ENCODE data around the gene RRAS.

DNA sequence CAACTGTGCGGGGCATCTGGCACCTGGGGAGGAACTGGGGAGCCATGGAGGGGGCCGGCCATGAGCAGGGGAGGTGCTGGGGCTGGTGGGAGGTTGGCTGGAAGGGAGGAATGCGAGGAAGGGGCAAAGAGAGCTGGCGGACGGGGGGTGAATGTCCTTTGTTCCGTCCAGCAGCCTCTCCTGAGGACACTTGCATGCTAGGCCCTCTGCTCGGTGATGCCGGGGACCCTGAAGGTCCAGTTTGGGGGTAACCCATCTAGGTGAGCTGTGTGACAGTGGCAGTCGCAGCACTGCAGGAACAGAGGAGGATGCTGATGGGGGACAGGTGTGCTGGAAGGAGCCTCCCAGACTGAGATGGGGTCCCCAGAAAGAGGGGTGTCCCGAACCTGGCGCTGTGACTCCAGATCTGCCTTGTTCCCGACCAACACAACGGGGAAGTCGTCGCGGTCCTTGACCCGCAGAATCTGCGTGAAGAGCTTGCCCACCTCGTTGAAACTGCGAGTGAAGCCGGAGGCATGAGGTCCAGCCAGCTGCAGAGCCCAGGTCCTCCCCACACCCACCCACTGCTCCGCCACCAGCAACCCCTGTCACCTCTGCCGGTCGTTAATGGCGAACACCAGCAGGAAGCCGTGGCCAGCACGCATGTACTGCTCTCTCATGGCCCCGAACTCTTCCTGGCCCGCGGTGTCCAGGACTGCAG is 3.6 kb downstream of the RRAS start:
- TF ChIP-seq, protein P1, sequence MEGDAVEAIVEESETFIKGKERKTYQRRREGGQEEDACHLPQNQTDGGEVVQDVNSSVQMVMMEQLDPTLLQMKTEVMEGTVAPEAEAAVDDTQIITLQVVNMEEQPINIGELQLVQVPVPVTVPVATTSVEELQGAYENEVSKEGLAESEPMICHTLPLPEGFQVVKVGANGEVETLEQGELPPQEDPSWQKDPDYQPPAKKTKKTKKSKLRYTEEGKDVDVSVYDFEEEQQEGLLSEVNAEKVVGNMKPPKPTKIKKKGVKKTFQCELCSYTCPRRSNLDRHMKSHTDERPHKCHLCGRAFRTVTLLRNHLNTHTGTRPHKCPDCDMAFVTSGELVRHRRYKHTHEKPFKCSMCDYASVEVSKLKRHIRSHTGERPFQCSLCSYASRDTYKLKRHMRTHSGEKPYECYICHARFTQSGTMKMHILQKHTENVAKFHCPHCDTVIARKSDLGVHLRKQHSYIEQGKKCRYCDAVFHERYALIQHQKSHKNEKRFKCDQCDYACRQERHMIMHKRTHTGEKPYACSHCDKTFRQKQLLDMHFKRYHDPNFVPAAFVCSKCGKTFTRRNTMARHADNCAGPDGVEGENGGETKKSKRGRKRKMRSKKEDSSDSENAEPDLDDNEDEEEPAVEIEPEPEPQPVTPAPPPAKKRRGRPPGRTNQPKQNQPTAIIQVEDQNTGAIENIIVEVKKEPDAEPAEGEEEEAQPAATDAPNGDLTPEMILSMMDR (IDR thresholded peaks at IDR 0.05), result no peak
- no peak for TF ChIP-seq POLR2A (IDR thresholded peaks at IDR 0.05)
